NCI-H146 treated with DMSO at 0.1 percent for 48 hours (cell line): Measurements from ENCODE around the gene GMEB1.
"Not testable (repeated sequence)": the region's sequence is repeated elsewhere in the genome, so short reads cannot be mapped to it uniquely, and the experiment has no call there.

Experiments
- DNase-seq: peaks from one replicate; lab custom pipeline; 2025; ENCODE audit not compliant: unreplicated experiment; lab: John Stamatoyannopoulos, UW

GMEB1 gene

GRCh38 chr1:28745653-28746173 lies 77.1 kb downstream of the GMEB1 start:
- no peak for DNase-seq

GRCh38 chr1:28750330-28750729 lies 81.7 kb downstream of the GMEB1 start:
- DNase-seq = no peak

- not testable (repeated sequence) for DNase-seq
Measured at GRCh38 chr1:28750771-28751294, 82.2 kb downstream of the GMEB1 start.

GRCh38 chr1:28751315-28752060 lies 82.9 kb downstream of the GMEB1 start:
- no peak for DNase-seq

- DNase-seq = no peak
Measured at GRCh38 chr1:28755701-28756100, 87.1 kb downstream of the GMEB1 start.

GRCh38 chr1:28756846-28757245 lies 88.3 kb downstream of the GMEB1 start:
- no peak for DNase-seq

- DNase-seq = no peak
Measured at GRCh38 chr1:28758420-28758819, 89.8 kb downstream of the GMEB1 start.

- no peak for DNase-seq
Measured at GRCh38 chr1:28759257-28759656, 90.7 kb downstream of the GMEB1 start.

GRCh38 chr1:28761189-28761588 lies 92.6 kb downstream of the GMEB1 start:
- no peak for DNase-seq

- no peak for DNase-seq
Measured at GRCh38 chr1:28766532-28767183, 98.1 kb downstream of the GMEB1 start.
